ENCODE measurements around the gene CHRNA4.

The CHRNA4 gene

GRCh38 chr20:63303095-63303666 lies 58.0 kb downstream of the CHRNA4 start:
- no peaks in the 10 kb centered on the region for H3K9me3 ChIP-seq (ENCODE audit: insufficient read depth, low read length)
- H2AFZ ChIP-seq (ENCODE audit: low read depth, low read length): no peak overlapping the region
- H3K4me1 ChIP-seq (ENCODE audit: low read length): no peaks in the 10 kb centered on the region
- no peaks in the 10 kb centered on the region for H3K79me2 ChIP-seq (ENCODE audit: low read length)
- H3K36me3 ChIP-seq (replicated peaks; ENCODE audit: low read depth, low read length): no peaks in the 10 kb centered on the region
- H3K27ac ChIP-seq (ENCODE audit: low read length): no peak overlapping the region
- no peak overlapping the region for H3K4me2 ChIP-seq (ENCODE audit: low read length)
- H4K20me1 ChIP-seq (ENCODE audit: insufficient read depth, low read length): no peaks in the 10 kb centered on the region
- peaks cover 4% of the 10 kb centered on the region; the same call in 1 of the 2 replicates for H3K27me3 ChIP-seq (ENCODE audit: low read depth, low read length)
- H3K9ac ChIP-seq (ENCODE audit: low read length): no peak overlapping the region
- no peak overlapping the region for H3K4me3 ChIP-seq (ENCODE audit: low read length)
- TF ChIP-seq EZH2phosphoT487 (IDR thresholded peaks at IDR 0.05; ENCODE audit: low read depth): no peak
- TF ChIP-seq CTCF (IDR thresholded peaks at IDR 0.05; ENCODE audit: low read depth, low read length): no peak

DNA sequence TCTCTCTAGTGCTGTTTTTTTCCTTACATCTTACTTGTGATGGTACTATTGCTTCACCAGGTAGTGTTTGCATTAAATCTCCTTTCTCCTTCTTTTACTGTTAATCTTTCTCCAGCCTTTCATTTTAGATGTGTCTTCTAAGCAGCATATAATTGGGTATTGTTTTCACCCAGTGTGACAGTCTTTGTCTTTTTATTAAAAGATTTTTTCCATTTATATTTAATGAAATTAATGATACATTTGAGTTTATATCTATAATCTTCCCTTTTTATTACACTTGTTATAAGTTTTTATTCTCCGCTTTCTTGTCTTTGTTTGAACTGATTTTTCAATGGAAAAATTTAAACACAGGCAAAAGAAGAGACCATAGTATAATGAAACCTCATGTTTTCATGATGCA lies 59.5 kb downstream of the CHRNA4 start:
- Histone ChIP-seq H3K79me2 (ENCODE audit: low read length) (no peaks in the 10 kb centered on the region), H3K27ac (ENCODE audit: low read length) (no peak overlapping the region), H3K4me3 (ENCODE audit: low read length) (no peak overlapping the region), H3K4me1 (ENCODE audit: low read length) (no peaks in the 10 kb centered on the region), H3K4me2 (ENCODE audit: low read length) (no peak overlapping the region), H4K20me1 (ENCODE audit: insufficient read depth, low read length) (no peaks in the 10 kb centered on the region), H3K27me3 (ENCODE audit: low read depth, low read length) (peaks cover 4% of the 10 kb centered on the region; the same call in 1 of the 2 replicates), H3K9me3 (ENCODE audit: insufficient read depth, low read length) (no peaks in the 10 kb centered on the region), H3K9ac (ENCODE audit: low read length) (no peak overlapping the region), H2AFZ (ENCODE audit: low read depth, low read length) (no peak overlapping the region), H3K36me3 (replicated peaks; ENCODE audit: low read depth, low read length) (no peaks in the 10 kb centered on the region)
- no peak for TF ChIP-seq EZH2phosphoT487 (IDR thresholded peaks at IDR 0.05; ENCODE audit: low read depth)
- TF ChIP-seq CTCF (IDR thresholded peaks at IDR 0.05; ENCODE audit: low read depth, low read length): no peak

- Histone ChIP-seq H3K9me3 (ENCODE audit: insufficient read depth, low read length) (no peaks in the 10 kb centered on the region), H3K27me3 (ENCODE audit: low read depth, low read length) (peaks cover 4% of the 10 kb centered on the region; the same call in 1 of the 2 replicates), H3K79me2 (ENCODE audit: low read length) (no peaks in the 10 kb centered on the region), H4K20me1 (ENCODE audit: insufficient read depth, low read length) (no peaks in the 10 kb centered on the region), H3K4me2 (ENCODE audit: low read length) (no peak overlapping the region), H3K9ac (ENCODE audit: low read length) (no peak overlapping the region), H3K4me1 (ENCODE audit: low read length) (no peaks in the 10 kb centered on the region), H3K27ac (ENCODE audit: low read length) (no peak overlapping the region), H3K36me3 (replicated peaks; ENCODE audit: low read depth, low read length) (no peaks in the 10 kb centered on the region), H3K4me3 (ENCODE audit: low read length) (no peak overlapping the region), H2AFZ (ENCODE audit: low read depth, low read length) (no peak overlapping the region)
- no peak for TF ChIP-seq CTCF (IDR thresholded peaks at IDR 0.05; ENCODE audit: low read depth, low read length)
- TF ChIP-seq EZH2phosphoT487 (IDR thresholded peaks at IDR 0.05; ENCODE audit: low read depth): no peak
Measured at GRCh38 chr20:63298731-63299312, 62.3 kb downstream of the CHRNA4 start.

GRCh38 chr20:63297796-63298572 lies 63.2 kb downstream of the CHRNA4 start:
- Histone ChIP-seq H4K20me1 (ENCODE audit: insufficient read depth, low read length) (no peaks in the 10 kb centered on the region), H3K36me3 (replicated peaks; ENCODE audit: low read depth, low read length) (no peaks in the 10 kb centered on the region), H3K9ac (ENCODE audit: low read length) (no peak overlapping the region), H3K4me2 (ENCODE audit: low read length) (no peak overlapping the region), H3K9me3 (ENCODE audit: insufficient read depth, low read length) (no peaks in the 10 kb centered on the region), H3K27ac (ENCODE audit: low read length) (no peak overlapping the region), H3K4me3 (ENCODE audit: low read length) (no peak overlapping the region), H3K27me3 (ENCODE audit: low read depth, low read length) (peaks cover 4% of the 10 kb centered on the region; the same call in 1 of the 2 replicates), H2AFZ (ENCODE audit: low read depth, low read length) (no peak overlapping the region), H3K4me1 (ENCODE audit: low read length) (no peaks in the 10 kb centered on the region), H3K79me2 (ENCODE audit: low read length) (no peaks in the 10 kb centered on the region)
- no peak for TF ChIP-seq EZH2phosphoT487 (IDR thresholded peaks at IDR 0.05; ENCODE audit: low read depth)
- TF ChIP-seq CTCF (IDR thresholded peaks at IDR 0.05; ENCODE audit: low read depth, low read length): no peak

Data from OCI-LY3 (cell line).